ENCODE results near the gene P2RX1.

GRCh38 chr17:3860939-3861700 lies 55.1 kb downstream of the P2RX1 start:
- TF ChIP-seq CTCF (IDR thresholded peaks at IDR 0.05) = no peak
- no peak for TF ChIP-seq EP300 (IDR thresholded peaks at IDR 0.05)
- TF ChIP-seq POLR2A (IDR thresholded peaks at IDR 0.05) = no peak
